EL (cell line): ENCODE data around the gene EIF4A2.
"Not testable (repeated sequence)": the region's sequence is repeated elsewhere in the genome, so short reads cannot be mapped to it uniquely, and the experiment has no call there.

Source experiments
- DNase-seq: peaks from one replicate; pipeline ENCODE4 v3.0.0-alpha.2; 2016

EIF4A2 gene

GRCh38 chr3:186785495-186786018 is 2.2 kb downstream of the EIF4A2 start:
- no peak for DNase-seq

- DNase-seq = peak; percentile 14
These were observed 3.5 kb downstream of the EIF4A2 start for GRCh38 chr3:186786922-186787321.

DNA sequence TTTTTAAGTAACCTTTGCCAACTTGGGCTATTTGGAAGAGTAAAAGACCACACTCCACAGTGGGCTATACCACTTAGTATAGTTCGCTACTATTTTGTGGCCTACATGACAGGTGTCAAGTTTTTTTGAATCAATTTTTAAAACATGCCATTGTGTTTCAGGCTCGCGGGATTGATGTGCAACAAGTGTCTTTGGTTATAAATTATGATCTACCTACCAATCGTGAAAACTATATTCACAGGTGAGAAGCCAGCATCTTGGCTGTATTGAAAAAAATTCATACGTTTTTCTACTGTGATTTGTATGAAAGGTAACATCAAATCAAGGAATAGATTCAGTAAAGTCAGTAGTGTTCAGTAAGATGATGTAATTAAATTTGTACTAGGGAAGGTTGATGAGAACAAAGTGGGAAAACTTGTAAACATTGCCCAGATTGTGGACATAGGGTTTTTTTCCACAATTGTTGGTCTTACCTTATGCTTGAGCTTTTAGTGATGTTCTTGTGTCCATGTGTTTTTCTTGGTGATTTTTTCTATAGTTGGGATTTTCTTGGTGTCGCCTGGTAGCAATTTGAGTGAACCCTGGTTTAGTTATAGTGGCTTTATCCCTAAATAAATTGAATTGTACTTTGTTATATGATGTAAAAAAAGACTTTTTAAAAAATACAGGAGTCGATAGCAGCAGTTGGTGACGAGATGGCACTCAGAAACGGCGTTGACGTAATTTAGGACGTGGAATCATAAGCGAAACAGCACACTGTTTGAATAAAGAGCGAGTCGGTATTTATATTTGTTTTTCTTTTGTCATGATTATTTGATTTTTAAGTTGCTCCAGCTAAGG is 4.5 kb downstream of the EIF4A2 start:
- DNase-seq = peak; percentile 20

DNA sequence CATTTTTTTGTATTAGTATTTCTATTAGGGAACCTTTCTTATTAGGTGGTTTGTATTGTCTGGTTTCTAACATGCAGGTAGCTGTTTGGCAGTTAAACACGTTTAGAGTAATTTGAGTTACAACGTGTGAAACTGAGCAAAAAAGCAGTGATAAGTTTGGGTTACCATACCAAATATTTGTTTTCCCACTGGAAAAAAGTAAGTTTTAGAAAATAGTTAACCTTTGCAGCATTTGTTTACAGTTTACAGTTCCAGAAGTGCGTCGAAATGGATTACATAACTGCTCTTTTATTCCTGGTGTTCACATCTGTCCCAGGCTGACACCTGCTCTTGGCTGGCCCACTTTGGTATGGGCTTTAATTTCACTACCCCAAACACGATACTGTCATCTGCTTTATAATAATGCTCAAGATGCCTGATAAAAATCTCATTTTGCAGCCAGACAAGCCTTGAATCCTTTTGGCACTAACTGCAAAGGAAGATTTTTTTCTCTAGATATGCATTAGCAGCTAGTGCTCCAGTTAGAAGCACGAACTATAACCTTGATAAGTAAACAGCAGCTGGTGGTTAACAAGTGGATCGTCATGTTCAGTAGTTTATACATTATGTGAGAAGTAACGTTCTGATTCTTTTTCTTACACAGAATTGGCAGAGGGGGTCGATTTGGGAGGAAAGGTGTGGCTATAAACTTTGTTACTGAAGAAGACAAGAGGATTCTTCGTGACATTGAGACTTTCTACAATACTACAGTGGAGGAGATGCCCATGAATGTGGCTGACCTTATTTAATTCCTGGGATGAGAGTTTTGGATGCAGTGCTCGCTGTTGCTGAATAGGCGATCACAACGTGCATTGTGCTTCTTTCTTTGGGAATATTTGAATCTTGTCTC is 5.3 kb downstream of the EIF4A2 start:
- peak; percentile 34 for DNase-seq

DNA sequence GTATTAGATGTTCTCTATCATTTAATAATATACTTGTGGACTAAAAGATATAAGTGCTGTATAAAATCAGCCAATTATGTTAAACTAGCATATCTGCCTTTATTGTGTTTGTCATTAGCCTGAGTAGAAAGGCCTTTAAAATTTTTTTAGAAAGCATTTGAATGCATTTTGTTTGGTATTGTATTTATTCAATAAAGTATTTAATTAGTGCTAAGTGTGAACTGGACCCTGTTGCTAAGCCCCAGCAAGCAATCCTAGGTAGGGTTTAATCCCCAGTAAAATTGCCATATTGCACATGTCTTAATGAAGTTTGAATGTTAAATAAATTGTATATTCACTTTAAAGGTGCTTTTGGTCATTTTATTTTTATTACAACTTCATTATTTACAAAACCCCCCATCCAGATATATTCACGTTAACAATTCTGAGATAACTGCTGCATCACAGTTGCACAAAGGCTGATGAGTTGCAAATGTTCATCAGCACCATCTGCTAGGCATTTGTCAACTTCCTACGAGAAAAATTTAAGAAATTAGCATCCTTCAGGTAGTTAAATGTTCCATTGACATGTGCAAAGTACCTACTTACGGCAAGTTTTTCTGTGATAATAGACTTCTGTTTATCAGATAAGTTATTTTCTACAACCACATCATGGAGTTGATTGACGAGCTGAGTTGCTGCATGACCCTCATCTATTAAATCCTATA is 6.3 kb downstream of the EIF4A2 start:
- no peak for DNase-seq

- DNase-seq = peak; percentile 75
These were observed 7.0 kb downstream of the EIF4A2 start for GRCh38 chr3:186790261-186790981.

GRCh38 chr3:186798239-186798874 is 15.0 kb downstream of the EIF4A2 start:
- no peak for DNase-seq

GRCh38 chr3:186800285-186800684 is 16.9 kb downstream of the EIF4A2 start:
- DNase-seq = no peak

- no peak for DNase-seq
These were observed 19.3 kb downstream of the EIF4A2 start for GRCh38 chr3:186802701-186803100.

DNA sequence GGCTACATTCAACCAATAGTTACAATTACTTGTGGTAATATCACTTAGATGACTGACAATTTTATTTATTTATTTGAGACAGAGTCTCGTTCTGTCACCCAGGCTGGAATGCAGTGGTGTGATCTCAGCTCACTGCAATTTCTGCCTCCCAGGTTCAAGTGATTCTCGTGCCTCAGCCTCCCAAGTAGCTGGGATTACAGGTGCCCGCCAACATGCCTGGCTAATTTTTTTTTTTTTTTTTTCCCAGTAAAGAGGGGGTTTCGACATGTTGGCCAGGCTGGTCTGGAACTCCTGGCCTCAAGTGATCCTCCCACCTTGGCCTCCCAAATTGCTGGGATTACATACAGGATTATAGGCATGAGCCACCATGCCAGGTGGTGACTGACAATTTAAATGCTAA is 20.1 kb downstream of the EIF4A2 start:
- not testable (repeated sequence) for DNase-seq

DNA sequence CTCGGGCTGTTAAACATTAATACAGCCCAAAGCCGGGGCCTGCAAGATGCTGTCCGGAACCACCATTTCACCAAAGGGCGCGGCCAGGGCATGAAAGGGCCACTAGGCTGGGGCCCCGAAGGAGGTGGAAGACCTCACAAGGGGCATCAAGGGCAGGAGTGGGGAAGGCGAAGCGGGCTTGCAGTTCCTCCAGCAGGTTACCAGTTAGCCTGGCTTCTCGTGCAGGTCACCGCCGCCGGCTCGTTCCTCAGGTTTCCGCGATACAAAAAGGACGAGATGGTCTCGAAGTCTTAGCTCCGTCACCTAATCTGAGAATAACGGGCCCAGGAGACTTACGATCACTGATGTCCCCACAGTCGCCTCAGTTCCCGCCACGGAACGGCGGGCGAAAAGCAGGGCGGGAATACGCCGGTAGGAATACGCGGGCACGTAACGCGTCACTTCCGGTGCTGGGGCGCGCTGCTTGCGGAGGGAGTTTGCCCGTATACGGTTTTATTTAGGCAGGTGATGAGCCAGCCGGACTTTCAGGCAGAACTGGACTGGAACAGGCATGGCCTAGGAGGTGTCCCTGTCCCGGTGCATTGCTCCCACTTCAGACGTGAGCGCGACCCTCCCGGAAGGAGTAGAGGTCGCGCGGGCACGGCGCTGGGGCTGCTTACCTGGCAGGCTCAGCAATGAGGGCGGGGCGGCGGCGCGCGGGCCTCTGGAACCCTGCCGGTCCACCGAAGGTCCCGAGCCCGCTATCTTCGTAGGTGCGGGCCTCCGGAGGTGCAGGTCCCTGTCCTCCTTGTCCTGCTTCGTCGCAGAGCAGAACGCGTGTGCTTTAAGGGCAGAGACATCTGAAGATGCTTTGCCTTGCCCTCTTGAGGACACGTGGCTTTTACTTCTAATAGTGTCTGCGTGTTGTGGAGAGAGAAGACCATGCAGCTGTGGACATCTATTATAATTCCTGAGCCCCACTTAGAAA is 23.0 kb downstream of the EIF4A2 start, which contains the start of gene RFC4:
TSS of gene RFC4 (minus strand) at position 394 of the 967 bp plus-strand sequence. CDS start 1,769 bp downstream, outside the sequence.
- peak; percentile 76 for DNase-seq

DNA sequence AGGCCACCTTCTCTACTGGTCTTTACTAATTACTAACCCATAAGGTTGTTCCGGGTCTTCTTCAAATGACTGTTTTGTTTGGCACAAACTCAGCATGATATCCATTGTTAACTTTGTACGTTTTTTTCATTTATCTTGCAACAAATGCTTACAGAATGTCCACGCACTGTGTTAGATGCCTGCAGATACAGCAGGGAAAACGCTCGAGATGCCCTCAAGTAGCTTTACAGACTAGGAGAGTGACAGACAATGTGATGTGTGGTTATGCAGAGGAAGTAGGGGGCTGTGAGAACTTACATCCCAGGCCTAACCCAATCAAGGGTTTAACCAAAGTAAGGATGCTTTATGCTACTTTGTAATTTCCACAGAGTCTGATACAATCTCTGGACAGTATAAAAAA is 23.9 kb downstream of the EIF4A2 start:
- DNase-seq = no peak

DNA sequence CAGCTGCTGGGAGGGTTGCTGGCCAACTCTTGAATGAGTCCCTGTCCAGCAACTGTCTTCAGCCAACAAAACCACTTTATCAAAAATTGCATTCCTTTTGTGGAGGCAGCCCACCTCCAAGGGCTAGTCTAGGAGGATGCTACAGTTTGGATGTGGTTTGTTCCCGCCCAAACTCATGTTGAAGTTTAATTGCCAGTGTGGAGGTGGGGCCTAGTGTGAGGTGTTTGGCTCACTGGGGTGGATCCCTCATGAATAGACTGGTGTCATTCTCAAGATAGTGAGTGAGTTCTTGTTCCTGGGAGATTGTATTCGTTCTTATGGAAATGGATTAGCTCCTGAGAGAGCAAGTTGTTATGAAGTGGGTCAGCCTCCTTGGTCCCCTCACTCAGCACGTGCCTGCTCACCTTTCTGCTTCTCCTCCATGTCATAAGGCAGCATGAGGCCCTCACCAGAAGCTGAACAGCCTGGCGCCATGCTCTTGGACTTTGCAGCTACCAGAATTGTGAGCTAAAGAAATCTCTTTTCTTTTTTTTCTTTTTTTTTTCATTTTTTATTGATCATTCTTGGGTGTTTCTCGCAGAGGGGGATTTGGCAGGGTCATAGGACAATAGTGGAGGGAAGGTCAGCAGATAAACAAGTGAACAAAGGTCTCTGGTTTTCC is 27.1 kb downstream of the EIF4A2 start:
- DNase-seq = no peak

DNA sequence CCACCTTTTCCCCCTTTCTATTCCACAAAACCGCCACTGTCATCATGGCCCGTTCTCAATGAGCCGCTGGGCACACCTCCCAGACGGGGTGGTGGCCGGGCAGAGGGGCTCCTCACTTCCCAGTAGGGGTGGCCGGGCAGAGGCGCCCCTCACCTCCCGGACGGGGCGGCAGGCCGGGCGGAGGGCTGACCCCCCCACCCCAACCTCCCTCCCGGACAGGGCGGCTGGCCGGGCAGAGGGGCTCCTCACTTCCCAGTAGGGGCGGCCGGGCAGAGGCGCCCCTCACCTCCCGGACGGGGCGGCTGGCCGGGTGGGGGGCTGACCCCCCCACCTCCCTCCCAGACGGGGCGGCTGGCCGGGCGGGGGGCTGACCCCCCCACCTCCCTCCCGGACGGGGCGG is 27.9 kb downstream of the EIF4A2 start:
- not testable (repeated sequence) for DNase-seq

- peak; percentile 40 for DNase-seq
These were observed 30.7 kb downstream of the EIF4A2 start for GRCh38 chr3:186814100-186814499.

GRCh38 chr3:186815435-186815834 is 32.1 kb downstream of the EIF4A2 start:
- DNase-seq = peak; percentile 88

DNA sequence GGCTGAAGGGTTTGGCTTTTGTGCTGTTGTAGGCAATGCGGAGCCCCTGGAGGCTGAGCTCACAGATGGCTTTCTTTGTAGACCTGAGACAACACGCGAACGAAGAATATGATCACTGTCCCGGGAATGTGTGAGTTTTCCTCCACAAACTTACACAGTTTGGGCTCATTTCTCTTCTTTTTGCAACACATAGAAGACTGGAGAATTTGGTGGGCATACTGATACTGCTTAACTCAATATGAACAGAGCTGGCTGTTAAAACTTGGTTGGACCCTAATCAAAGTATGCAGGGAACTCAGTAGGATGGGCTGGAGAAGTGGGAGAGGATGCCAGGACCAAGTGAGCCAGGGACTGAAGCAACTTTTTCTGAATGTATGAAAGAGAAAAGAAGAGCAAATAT is 35.1 kb downstream of the EIF4A2 start:
- no peak for DNase-seq

GRCh38 chr3:186818956-186819355 is 35.6 kb downstream of the EIF4A2 start:
- no peak for DNase-seq
